ENCODE measurements around the gene WASF2.
A peak's percentile ranks its signal among the peaks of the same experiment; 100 is the strongest.
"Not testable (repeated sequence)": the region's sequence is repeated elsewhere in the genome, so short reads cannot be mapped to it uniquely, and the experiment has no call there.

Gene WASF2

DNA sequence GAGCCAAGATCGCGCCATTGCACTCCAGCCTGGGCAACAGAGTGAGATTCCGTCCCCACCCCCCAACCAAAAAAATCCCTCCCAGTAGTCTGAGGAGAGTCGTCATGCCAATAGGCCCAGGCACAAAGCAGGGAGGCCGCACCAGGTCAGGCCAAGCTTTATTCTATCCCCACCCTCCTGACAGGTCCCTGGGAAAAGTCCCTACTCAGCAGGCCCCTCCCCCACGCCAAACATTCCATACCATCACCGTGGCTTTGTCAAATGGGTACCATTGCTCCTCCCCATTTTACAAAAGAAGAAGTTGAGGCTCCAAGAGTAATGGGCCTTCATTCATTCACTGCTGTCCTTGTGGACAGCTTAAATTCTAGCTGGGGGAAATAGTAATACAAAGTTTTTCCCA is 92.2 kb downstream of the WASF2 start:
- no peak for DNase-seq (ENCODE audit: low read depth)

DNA sequence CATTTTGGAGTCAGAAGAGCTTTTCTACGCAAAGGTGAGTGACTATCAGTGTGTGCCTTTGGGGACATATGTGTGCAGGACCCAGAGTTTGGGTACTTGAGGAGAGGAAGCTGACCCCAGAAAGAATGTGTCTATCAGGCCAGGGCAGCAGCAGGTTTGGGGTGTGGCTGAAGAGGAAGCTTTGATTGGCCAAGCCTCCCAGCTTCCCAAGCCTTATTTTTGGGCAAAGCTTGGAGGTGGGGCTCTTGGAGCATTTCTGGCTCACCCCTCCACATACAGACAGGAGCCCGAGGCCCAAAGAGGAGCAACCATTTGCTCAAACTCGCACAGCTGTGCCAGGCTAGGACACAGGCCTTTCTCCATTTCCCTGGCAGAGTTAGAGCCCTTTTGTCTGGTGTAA is 92.9 kb downstream of the WASF2 start:
- no peak for DNase-seq (ENCODE audit: low read depth)

DNA sequence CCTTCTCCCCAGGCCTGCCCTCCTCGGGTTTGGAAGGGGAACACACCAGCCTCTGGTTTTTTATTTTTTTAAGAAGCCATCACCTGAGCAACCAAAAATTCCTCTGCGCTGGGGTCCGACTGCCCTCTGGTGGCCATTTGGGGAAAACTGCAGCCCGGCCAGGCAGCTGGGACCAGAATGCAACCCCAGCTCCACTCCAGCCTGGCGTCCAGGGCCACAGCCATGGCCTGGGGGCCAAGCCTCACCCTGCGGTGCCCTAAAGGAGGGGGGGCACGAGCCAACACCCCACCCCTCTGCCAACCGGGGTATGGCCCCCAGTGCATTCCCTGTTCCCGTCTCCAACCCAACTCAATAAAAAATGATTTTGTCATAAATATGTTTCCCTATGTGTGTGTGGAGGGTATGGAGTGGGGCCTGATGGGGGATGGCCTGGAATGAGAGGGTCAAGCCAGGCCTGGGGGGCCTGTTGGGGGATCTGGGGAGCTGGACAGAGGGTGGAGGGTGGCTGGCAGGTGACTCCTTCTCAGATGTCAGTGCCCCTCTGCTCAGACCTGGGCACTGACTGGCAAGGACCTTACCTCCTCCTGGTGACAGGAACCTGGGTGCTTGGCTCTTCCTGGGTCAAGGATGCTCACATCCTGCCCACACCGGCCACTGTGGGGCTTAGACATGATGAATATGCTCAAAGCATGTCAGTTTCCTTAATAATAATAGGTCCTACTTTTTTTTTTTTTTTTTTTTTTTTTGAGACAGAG is 94.3 kb downstream of the WASF2 start:
- peak; percentile 66 for DNase-seq (ENCODE audit: low read depth)

DNA sequence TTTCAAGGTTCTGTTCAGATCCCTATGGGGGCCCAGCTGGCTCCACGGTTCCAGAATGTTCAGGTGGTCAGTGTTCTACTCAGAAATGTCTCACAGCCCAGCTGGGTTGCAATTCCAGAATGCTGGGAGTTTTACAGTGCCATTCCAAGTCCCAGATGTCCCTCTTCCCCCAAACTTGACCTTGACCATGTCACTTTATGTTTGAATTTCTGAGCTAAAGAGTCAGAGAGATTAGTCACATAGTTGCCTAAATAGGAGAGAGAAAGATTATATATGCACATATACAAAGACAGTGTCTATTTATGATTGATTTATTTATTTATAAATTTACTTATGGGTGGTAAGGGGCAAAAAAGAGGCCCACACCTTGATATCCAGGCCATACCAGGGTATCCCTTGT is 95.0 kb downstream of the WASF2 start:
- no peak for DNase-seq (ENCODE audit: low read depth)

DNA sequence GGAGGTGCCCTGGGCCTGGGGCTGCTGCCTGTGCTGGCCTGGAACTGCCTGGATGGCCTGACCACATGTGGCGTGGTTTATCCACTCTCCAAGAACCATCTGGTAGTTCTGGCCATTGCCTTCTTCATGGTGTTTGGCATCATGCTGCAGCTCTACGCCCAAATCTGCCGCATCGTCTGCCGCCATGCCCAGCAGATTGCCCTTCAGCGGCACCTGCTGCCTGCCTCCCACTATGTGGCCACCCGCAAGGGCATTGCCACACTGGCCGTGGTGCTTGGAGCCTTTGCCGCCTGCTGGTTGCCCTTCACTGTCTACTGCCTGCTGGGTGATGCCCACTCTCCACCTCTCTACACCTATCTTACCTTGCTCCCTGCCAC is 95.7 kb downstream of the WASF2 start:
- no peak for DNase-seq (ENCODE audit: low read depth)

DNA sequence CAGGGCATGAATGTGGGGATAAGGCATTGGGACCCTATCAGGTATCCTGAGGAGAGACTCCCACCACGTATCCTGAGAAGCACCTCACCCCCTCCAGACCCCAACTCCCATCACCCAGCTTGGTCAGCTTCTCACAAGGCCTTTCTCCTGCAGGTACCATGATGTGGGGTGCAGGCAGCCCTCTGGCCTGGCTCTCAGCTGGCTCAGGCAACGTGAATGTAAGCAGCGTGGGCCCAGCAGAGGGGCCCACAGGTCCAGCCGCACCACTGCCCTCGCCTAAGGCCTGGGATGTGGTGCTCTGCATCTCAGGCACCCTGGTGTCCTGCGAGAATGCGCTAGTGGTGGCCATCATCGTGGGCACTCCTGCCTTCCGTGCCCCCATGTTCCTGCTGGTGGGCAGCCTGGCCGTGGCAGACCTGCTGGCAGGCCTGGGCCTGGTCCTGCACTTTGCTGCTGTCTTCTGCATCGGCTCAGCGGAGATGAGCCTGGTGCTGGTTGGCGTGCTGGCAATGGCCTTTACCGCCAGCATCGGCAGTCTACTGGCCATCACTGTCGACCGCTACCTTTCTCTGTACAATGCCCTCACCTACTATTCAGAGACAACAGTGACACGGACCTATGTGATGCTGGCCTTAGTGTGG is 96.2 kb downstream of the WASF2 start:
- DNase-seq (ENCODE audit: low read depth), result no peak

DNA sequence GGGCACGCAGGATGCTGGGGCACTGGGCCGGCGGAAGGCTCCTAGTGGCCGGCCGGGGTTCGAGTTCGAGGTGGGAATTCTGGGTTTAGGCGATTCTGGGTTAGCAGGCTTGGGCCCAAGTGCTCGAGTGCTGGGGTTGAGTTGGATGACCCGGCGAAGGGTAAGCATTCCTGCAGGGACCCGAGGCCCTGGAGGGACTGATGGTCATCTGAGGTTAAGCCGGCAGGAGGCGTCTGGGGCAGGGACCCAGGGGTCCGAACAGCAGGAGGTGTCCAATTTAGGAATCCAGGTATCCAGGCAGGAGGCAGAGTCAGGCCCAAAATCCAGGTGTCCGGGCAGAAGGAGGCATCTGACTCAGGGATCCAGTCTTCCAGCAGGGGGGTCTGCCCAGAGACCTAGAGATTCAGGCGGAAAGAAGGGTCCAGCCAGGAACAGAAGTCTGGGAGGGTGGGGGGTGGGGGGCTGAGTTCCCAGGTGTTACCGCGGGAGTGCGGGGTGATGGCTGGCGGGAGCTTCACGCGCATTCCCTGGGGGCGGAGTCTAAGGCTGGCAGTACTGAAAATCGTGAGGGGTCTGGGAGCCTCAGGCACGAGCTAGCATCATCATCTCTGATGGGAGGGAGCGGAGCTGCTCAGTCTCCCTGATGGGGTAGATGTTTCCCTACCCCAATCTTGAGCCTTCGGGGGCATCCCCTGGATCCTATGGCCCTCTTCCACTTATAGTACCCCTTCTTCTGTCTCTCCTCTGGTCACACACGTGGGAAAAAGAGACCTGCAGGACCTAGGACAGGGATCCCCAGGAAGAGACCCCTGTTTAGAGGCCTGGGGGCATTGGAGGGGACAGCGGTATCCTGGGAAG is 97.0 kb downstream of the WASF2 start:
- DNase-seq (ENCODE audit: low read depth), result no peak

DNA sequence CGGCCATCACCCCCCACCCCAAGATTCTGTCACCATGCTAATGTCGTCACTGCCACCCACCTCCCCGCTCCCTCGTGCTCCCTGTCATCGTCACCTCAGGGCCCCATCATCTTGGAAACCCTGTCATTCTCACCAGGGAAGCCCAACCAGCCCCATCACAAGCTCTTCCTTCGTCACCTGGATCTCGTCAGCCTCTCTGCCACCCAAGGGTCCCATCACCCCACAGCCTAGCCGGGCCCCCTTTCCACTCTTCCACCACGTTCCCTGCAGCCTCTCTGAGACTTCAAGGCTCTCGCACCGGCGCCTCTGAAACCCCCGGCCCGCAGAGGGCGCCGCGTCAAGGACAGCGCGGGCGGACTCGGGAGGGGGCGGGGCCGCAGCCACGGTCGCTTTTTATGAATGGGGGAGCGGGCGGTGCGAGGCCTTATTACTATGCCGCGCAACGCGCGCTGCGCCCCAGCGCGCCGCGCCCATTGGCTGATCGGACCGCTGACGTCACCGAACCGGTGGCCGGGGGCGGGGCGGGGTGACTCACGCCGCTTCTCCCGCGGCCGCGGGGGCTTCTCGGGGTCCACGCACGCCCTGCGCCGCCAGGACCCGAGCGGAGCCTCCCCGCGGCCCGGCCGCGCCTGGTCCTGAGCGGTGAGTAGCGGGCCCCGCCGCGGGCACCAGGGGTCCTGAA is 97.7 kb downstream of the WASF2 start, which contains the start of gene GPR3:
GPR3 (plus strand) TSS at position 527 of the 682 bp plus-strand sequence. CDS start 1,177 bp downstream, outside the sequence.
- peak; percentile 85 for DNase-seq (ENCODE audit: low read depth)

DNA sequence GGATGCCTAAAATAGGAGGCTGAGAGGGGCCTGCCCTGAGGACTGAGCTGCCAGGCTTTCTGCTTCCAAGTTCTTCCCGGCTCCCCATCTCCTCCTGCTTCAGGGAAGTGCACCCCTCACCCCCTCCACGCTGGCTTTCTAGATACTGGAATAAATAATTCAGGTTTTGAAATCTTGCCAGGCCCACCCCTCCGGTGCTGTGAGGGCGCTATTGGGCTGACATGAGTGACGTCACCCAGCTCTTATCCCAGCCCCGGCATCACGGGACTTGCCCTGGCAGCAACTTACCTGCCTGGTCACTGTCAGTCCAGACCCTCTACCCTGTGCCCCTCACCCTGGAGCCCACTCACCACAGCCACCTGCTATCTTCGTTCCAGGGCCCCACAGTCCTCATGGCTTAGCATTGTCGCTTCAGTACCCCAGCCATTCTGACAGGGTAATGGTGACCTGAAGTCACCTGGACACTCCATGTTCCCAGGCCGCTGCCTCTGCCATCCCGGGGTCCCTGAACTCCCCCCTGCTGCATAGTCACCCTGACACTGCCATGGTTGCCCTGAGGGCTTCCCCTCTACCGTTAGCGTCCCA is 98.4 kb downstream of the WASF2 start:
- no peak for DNase-seq (ENCODE audit: low read depth)

DNA sequence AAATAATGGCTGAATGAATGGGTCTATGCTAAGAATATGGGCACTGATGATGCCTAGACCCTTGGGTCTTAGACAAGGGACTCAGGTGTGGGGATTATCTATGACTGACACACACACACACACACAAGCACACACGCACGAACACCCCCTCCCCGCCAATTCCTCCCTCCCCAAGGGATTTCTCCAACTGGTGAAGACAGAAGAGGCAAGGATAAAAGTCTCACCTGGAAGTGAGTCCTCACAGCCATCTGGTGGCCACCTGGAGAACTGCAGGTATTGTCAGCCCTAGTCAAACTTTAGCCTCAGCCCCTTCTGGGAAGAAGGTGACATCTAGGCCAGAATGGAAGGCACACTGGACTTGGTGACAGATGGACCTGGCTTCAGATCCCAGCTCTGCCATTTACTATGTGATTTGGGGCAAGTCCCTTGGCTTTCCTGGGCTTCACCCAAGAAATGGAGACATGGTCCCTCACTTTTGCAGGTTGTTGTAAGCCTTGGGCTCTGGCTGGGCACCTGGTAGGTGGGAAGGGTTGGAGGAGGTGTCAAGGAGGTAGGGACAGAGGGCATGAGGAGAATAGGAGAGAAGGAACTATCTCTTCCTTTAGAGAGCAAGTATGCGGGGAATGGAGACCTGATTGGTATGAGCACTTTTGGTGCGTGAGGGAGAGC is 101.5 kb downstream of the WASF2 start:
- peak; percentile 69 for DNase-seq (ENCODE audit: low read depth)

DNA sequence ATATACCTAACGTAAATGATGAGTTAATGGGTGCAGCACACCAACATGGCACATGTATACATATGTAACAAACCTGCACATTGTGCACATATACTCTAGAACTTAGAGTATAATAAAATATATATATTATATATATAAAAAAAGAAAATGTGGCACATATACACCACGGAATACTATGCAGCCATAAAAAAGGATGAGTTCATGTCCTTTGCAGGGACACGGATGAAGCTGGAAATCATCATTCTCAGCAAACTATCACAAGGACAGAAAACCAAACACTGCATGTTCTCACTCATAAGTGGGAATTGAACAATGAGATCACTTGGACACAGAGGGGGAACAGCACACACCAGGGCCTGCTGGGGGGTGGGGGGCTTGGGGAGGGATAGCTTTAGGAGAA is 105.2 kb downstream of the WASF2 start:
- DNase-seq (ENCODE audit: low read depth), result not testable (repeated sequence)

DNA sequence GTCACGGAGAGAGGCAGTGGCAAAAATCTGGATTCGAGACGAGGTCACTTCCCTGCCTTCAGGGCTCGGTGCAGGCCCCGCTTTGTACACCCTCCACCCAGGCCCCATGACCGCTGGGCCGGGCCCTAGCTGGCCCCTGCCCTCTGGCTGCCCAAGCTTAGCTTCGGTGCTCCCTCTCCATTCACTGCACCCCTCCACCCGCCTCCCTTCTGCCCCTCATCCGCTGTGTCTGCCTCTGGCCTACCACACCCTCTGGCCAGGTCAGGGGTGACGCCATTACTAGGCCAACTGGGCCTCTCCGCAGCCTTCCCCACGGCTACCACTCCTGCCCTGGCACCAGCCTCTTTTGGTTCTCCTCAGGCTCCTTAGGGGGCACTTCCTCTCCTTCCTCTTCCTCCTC is 106.3 kb downstream of the WASF2 start:
- DNase-seq (ENCODE audit: low read depth), result no peak

DNA sequence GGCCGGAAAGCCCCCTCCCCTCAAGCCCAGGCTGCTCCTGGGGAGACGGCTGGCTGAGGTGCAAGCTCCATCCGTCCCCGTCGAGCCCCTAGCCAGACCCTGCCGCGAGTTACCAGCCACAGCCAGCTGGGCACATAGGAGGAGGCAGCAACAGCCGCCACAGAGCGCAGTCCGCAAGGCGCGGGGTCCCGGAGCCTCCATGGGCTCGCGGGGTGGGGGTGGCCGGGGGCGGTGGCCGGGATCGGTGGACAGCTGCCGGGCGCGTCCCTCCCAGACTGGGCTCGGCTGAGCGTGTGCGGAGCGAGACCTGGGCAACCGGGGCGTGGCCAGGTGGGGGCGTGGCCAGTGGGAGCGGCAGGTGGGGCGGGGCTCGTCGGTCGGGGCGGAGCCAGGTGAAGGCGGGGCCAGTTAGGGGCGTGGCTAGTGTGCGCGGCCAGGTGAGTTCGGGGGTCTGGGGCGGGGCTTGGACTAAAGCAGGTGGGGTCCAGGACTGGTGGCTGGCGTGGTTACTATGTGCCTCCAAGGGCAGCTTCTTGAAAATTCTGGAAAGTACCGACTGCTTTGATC is 106.8 kb downstream of the WASF2 start, which contains the start of gene CD164L2:
CD164L2 (minus strand) TSS at position 295 of the 567 bp plus-strand sequence; CDS start at position 201, 94 bp downstream.
- DNase-seq (ENCODE audit: low read depth), result no peak

DNA sequence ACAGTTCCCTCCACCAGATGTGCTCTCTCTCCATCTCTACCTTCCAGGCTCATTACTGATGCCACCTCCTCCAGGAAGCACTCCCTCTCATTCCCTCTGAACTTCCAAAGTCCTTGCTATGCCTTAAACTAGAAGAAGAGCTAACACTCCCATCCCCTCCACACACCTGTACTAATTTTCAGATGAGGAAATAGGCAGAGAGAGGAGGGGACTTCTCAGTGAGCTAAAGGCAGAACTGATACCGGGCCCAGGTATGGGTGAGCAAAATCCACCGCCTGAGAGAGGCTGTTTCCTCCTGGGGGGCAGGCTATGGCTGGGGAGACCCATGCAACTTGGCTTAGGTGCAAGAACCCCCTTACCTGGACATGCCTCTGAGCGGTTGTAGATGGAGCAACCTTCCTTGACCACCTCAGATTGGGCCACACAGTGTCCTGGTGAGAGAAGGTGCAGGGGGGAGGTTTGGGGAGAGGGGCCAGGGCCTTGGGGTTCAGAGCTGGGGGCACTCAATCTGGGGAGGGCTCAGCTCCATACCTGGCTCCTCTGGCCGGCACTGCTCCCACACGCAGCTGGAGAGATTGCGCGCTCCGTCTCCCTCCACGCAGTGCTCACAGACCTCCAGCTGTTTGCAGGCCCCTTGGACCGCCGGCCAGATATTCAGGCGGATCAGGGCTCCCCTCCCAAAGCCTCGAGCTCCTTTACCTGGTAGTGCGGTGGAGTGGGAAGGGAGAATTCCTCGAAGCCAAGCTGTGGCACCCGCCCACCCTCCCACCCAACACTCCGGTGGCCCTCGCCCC is 107.8 kb downstream of the WASF2 start:
- no peak for DNase-seq (ENCODE audit: low read depth)

DNA sequence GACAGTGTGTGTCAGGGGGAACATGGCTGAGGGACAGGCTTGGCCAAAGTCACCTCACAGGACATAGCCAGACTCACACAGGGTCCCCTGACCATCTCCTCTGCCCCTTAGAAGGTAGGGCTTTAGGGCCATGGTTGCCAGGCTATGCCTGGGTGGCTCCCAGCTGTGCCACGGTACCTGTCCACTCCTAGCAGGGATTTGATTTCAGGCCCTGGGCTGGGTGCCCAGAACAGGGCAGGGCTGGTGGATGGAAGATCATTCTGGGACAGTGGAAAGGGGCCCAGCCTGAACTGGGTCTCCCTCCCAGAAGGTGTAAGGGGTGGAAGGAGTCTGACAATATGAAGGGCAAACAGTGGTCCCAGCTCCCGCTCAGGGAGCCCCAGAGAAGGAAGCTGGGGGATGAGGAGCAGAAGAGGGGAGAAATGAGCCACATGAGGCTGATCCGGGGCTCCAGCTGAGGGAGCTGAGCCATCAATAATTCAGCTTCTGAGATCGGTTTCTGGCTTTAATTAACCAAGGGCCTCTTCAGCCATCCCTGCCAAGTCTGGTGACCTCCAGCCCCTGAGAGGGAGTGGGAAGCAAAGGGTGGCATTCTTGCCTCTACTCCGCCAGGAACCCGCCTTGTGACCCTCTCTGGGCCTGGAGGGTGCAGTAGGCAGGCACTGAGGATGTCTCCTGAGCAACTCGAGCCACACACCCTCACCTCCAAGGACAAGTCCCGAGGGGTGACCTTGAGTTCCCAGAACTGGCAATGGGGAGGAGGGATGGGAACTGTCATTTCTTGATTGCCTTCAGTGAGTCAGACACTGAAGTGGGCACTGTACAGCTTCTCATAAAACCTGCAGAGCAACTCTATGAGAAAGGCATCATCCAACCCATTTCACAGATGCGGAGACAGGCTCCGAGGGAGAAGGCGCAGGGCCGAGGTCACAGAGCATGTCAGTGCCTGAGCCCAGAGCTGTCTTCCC is 108.9 kb downstream of the WASF2 start:
- no peak for DNase-seq (ENCODE audit: low read depth)

DNA sequence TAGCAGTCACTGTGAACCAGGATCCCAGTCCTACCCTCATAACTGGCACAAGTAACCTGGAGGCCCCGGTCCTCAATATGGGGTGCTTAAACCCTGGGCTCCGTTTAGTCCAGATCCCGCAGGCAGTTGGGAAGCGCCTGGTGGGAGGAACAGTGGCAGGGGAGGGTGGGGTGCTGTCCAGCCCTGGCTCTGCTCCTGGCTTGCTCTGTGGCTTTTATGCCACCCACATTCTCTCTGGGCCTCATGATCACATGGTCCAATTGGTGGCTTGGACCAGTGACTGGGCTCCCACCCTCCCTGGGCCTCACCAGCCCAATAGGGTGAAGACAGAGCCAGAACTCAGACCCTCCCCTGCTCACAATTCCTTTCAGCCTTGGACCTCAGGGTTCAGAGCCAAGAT is 109.7 kb downstream of the WASF2 start:
- DNase-seq (ENCODE audit: low read depth), result no peak

DNA sequence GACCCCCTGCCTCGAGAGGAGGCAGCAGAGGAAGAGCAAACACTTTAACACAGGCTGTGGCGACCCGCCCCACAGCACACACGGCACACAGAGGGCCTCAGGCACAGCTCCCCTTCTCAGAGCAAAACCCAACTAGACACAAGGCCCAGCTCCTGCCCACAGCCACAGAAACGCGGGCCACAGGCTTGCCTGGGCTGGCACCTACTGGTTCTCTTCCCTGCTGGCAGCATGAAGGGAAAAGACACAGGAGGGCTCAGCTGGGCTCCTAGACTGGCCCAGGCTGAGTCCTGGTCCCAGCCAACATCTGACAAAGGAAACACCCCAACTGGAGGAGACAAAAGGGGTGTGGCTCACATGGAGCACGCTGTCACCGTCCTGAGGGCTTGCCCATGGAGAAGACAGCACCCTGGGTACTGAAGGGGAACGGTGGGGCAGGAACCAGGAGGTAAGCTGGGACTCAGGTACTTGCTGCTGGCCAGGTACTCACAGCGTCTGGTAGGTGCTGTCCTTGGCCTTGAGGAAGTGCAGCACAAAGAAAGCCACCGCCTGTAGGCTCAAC is 110.3 kb downstream of the WASF2 start:
- DNase-seq (ENCODE audit: low read depth), result no peak

DNA sequence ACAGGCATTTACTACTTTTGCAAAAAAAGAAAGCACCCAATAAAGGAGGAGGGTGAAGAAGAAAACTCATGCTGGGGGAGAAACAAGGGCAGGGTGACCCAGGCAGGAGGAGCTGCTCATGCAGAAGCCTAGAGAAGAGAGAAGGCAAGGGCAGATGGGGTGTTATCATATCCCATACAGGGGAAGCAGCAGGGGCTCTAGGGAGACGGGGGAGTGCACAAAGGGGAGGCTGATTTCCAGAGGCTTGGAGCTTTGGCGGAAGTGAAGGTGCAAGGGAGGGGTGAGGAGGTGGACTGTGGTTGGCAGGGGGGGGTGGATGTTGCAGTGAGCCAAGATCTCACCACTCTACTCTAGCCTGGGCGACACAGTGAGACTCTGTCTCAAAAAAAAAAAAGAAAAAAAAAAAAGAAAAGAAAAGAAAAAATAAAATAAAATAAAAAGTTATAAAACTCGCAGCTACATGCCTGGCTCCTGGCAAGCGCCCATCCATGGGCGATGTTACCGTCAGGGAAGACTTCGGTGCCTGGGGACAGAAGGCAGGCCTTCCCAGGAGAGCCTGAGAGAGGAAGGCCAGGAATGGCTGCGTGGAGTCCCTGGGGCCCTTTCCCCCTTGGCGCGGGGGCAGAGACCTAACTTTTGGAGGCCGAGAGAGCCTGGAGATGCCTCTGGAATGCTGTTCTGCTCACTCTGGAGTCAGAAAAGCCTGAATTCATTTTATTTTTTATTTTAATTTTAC is 112.0 kb downstream of the WASF2 start:
- no peak for DNase-seq (ENCODE audit: low read depth)

Measured in stimulated activated CD8-positive, alpha-beta memory T cell treated with anti-CD3 and anti-CD28 coated beads, Interleukin-12 subunit alpha, Interleukin-12 subunit beta, amount 100 ng/mL, for 1 hour (primary cell).